CD14-positive monocyte (primary cell): ENCODE results near the gene RAPGEF5. TPM values are rescaled to one million over a fixed set of nuclear protein-coding genes. Genes with fewer than 3 reads are reported as not detected.

Experiments
- DNase-seq, 3 donors: peaks; one replicate each; pipeline ENCODE4 v3.0.0-alpha.2; 2011 to 2022
- H2AFZ ChIP-seq: 2 replicates; pipeline ENCODE4 v1.6.0; 2012; ENCODE audit warnings: mild to moderate bottlenecking, low read depth, low read length, inconsistent platforms; ENCODE audit not compliant: insufficient read depth, poor library complexity, severe bottlenecking
- H3K27ac ChIP-seq, 2 donors: 1 replicate in 1 of 2; 2 replicates in 1 of 2; pipeline ENCODE4 v1.5.1; 2012 to 2013; ENCODE audit warnings: low read length in 2 of 2, control low read depth in 1 of 2, inconsistent platforms in 1 of 2, low read depth in 1 of 2, mild to moderate bottlenecking in 1 of 2
- H3K27me3 ChIP-seq, 2 donors: one replicate each; pipeline versions ENCODE4 v1.6.0 to v1.6.1; 2011 to 2013; ENCODE audit warnings: low read length in 2 of 2; ENCODE audit not compliant: control insufficient read depth in 2 of 2, insufficient read depth in 2 of 2
- H3K36me3 ChIP-seq, 2 donors: replicated peaks in 1 of 2; 1 replicate in 1 of 2; 2 replicates in 1 of 2; pipeline versions ENCODE4 v1.5.1 to v1.6.1; 2012 to 2013; ENCODE audit warnings: low read length in 2 of 2, control low read depth in 1 of 2, inconsistent platforms in 1 of 2, mild to moderate bottlenecking in 1 of 2; ENCODE audit not compliant: insufficient read depth in 2 of 2, control insufficient read depth in 1 of 2
- H3K4me1 ChIP-seq, 2 donors: 1 replicate in 1 of 2; 2 replicates in 1 of 2; pipeline versions ENCODE4 v1.5.1 to v1.6.1; 2012 to 2013; ENCODE audit warnings: low read length in 2 of 2, control low read depth in 1 of 2, inconsistent platforms in 1 of 2, mild to moderate bottlenecking in 1 of 2, moderate library complexity in 1 of 2; ENCODE audit not compliant: insufficient read depth in 2 of 2, control insufficient read depth in 1 of 2
- H3K4me2 ChIP-seq: replicated peaks from 2 replicates; pipeline ENCODE3; 2012; ENCODE audit warnings: low read length, moderate library complexity, mild to moderate bottlenecking; ENCODE audit not compliant: poor library complexity, severe bottlenecking; ENCODE audit errors: extremely low read depth
- H3K4me3 ChIP-seq, 3 experiments: fragments of 200-600 bp in 1 of 3; sonication (generic) in 1 of 3; replicated peaks in 1 of 3; 1 replicate in 2 of 3; 2 replicates in 1 of 3; pipeline ENCODE4 v1.5.1; 2011 to 2013; ENCODE audit warnings: low read length in 3 of 3, mild to moderate bottlenecking in 3 of 3, control low read depth in 2 of 3, low read depth in 2 of 3, inconsistent platforms in 1 of 3, moderate library complexity in 1 of 3
- H3K79me2 ChIP-seq: 2 replicates; pipeline ENCODE4 v1.6.0; 2012; ENCODE audit warnings: mild to moderate bottlenecking, control low read depth, inconsistent platforms, low read length, moderate library complexity; ENCODE audit not compliant: insufficient read depth
- H3K9ac ChIP-seq: 2 replicates; pipeline ENCODE4 v1.6.0; 2017; ENCODE audit warnings: low read length, mild to moderate bottlenecking; ENCODE audit not compliant: insufficient read depth, poor library complexity, severe bottlenecking
- H3K9me3 ChIP-seq, 2 donors: replicated peaks in 1 of 2; 1 replicate in 1 of 2; 2 replicates in 1 of 2; pipeline versions ENCODE4 v1.5.1 to v1.6.1; 2012 to 2013; ENCODE audit warnings: low read length in 2 of 2, control low read depth in 1 of 2; ENCODE audit not compliant: control insufficient read depth in 1 of 2, insufficient read depth in 1 of 2
- H4K20me1 ChIP-seq: 2 replicates; pipeline ENCODE4 v1.6.0; 2012; ENCODE audit warnings: mild to moderate bottlenecking, low read length, control low read depth, moderate library complexity; ENCODE audit not compliant: insufficient read depth
- H3K27ac Mint-ChIP-seq, 7 donors: one replicate each; pipeline ENCODE4 v1.8.0; 2020; ENCODE audit warnings: mild to moderate bottlenecking in 7 of 7, mixed read lengths in 7 of 7, moderate library complexity in 6 of 7, inconsistent platforms in 2 of 7
- H3K27me3 Mint-ChIP-seq, 3 donors: one replicate each; pipeline ENCODE4 v1.8.0; 2021 to 2022; ENCODE audit warnings: low read depth in 3 of 3, mild to moderate bottlenecking in 3 of 3, mixed read lengths in 3 of 3, moderate library complexity in 3 of 3, inconsistent platforms in 1 of 3
- H3K36me3 Mint-ChIP-seq, 2 donors: one replicate each; pipeline ENCODE4 v1.8.0; 2020; ENCODE audit warnings: mixed read lengths in 2 of 2, inconsistent platforms in 1 of 2, mild to moderate bottlenecking in 1 of 2
- H3K4me1 Mint-ChIP-seq: one replicate; pipeline ENCODE4 v1.8.0; 2020; ENCODE audit warnings: mild to moderate bottlenecking, mixed read lengths
- H3K4me3 Mint-ChIP-seq, 2 donors: one replicate each; pipeline ENCODE4 v1.8.0; 2020; ENCODE audit warnings: mild to moderate bottlenecking in 2 of 2, mixed read lengths in 2 of 2, moderate library complexity in 1 of 2
- H3K9me3 Mint-ChIP-seq, 7 donors: one replicate each; pipeline ENCODE4 v1.8.0; 2020 to 2022; ENCODE audit warnings: mixed read lengths in 7 of 7, mild to moderate bottlenecking in 6 of 7, moderate library complexity in 6 of 7, inconsistent platforms in 2 of 7
- WGBS: methylation state at CpG from one replicate; pipeline ENCODE4 v1.1.5; 2013; ENCODE audit warnings: missing lambda C conversion rate; ENCODE audit not compliant: insufficient coverage; 5-methylcytosine and 5-hydroxymethylcytosine counted together
- intact Hi-C, 2 donors: fragments of 100-400 bp; cut with micrococcal nuclease; formaldehyde crosslinking; loops; one replicate each; pipeline versions ENCODE4 v1.15.0 to v1.15.1; 2023
- polyA plus RNA-seq, 3 donors: library from polyadenylated mRNA; depleted of rRNA in 1 of 3; unstranded in 2 of 3; stranded (reverse) in 1 of 3; fragments of 300-500 nt in 2 of 3; fragments of >200 nt in 1 of 3; fragmentation: Illumina TruSeq in 2 of 3; gene quantifications; 1 replicate in 2 of 3; 2 replicates in 1 of 3; pipeline ENCODE4 v1.2.3, GENCODE V29; 2012 to 2021
- TF ChIP-seq, protein P1 (sequence below): fragments of 200-600 bp; IDR thresholded peaks from one replicate; pipeline ENCODE4 v1.8.0; 2022; ENCODE audit warnings: antibody characterized with exemption, mild to moderate bottlenecking

RAPGEF5 gene
- polyA plus RNA-seq, 3 donors: not detected

DNA sequence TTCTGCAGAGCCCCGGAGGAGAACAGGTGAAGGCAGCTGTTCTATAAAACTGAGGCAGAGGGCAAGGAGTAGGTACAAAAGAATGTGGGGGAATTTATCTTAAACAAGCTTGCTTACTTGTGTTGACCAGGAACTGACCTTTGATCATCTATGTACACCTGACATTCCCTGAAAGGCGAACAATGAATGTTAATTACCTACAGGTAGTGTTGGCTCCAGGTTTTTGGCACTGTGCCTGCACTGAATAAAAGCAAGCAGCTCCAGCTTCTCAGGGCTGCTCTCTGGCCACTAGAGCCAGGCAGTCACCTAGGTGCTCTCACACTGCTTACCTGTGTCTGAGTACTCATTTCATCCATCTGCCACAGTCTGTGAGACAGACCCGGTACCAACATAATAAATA lies 87.0 kb downstream of the RAPGEF5 start:
- Mint-ChIP-seq H3K9me3 (peaks cover 0 to 4% (median 2%) of the 10 kb centered on the region in 7 donors), H3K4me3 (no peak overlapping the region), H3K4me1 (no peaks in the 10 kb centered on the region), H3K27me3 (peaks cover 0 to 4% (median 4%) of the 10 kb centered on the region in 3 donors), H3K27ac (no peak overlapping the region), H3K36me3 (no peaks in the 10 kb centered on the region)
- TF ChIP-seq, protein P1, sequence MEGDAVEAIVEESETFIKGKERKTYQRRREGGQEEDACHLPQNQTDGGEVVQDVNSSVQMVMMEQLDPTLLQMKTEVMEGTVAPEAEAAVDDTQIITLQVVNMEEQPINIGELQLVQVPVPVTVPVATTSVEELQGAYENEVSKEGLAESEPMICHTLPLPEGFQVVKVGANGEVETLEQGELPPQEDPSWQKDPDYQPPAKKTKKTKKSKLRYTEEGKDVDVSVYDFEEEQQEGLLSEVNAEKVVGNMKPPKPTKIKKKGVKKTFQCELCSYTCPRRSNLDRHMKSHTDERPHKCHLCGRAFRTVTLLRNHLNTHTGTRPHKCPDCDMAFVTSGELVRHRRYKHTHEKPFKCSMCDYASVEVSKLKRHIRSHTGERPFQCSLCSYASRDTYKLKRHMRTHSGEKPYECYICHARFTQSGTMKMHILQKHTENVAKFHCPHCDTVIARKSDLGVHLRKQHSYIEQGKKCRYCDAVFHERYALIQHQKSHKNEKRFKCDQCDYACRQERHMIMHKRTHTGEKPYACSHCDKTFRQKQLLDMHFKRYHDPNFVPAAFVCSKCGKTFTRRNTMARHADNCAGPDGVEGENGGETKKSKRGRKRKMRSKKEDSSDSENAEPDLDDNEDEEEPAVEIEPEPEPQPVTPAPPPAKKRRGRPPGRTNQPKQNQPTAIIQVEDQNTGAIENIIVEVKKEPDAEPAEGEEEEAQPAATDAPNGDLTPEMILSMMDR: no peak
- DNase-seq: no peak
- Histone ChIP-seq H3K4me2 (no peak overlapping the region), H3K9ac (no peak overlapping the region), H3K9me3 (no peaks in the 10 kb centered on the region), H4K20me1 (no peaks in the 10 kb centered on the region), H3K27me3 (no peaks in the 10 kb centered on the region), H3K27ac (no peak overlapping the region), H3K36me3 (no peaks in the 10 kb centered on the region), H3K79me2 (no peaks in the 10 kb centered on the region), H3K4me3 (no peak overlapping the region), H3K4me1 (no peaks in the 10 kb centered on the region), H2AFZ (no peak overlapping the region)
- intact Hi-C loops: no loop called here
- WGBS: 100% methylated on average over 1 of the region's 3 CpGs

GRCh38 chr7:22268884-22269421 lies 88.0 kb downstream of the RAPGEF5 start:
- H3K4me3 ChIP-seq: no peak overlapping the region
- Mint-ChIP-seq H3K4me3 (no peak overlapping the region), H3K4me1 (no peaks in the 10 kb centered on the region)

More at GRCh38 chr7:22268884-22269421, 88.0 kb downstream of the RAPGEF5 start:
- H3K27me3 Mint-ChIP-seq: peaks cover 0 to 4% (median 2%) of the 10 kb centered on the region in 3 donors
- no peak overlapping the region for H3K4me2 ChIP-seq
- H3K27ac ChIP-seq: no peak overlapping the region
- TF ChIP-seq, protein P1: no peak
- peaks cover 0 to 2% (median 0%) of the 10 kb centered on the region in 7 donors for H3K9me3 Mint-ChIP-seq
- H3K36me3 Mint-ChIP-seq: no peaks in the 10 kb centered on the region
- no CpG with 5 or more reads among the region's 6 CpGs for WGBS
- no peak overlapping the region for H3K9ac ChIP-seq
- no peaks in the 10 kb centered on the region for H3K79me2 ChIP-seq
- no peaks in the 10 kb centered on the region for H3K27me3 ChIP-seq
- no peak overlapping the region for H3K27ac Mint-ChIP-seq
- no peak for DNase-seq
- H3K36me3 ChIP-seq: no peaks in the 10 kb centered on the region
- H3K9me3 ChIP-seq: no peaks in the 10 kb centered on the region
- intact Hi-C loops: no loop called here
- no peaks in the 10 kb centered on the region for H3K4me1 ChIP-seq
- H4K20me1 ChIP-seq: no peaks in the 10 kb centered on the region
- no peak overlapping the region for H2AFZ ChIP-seq
